T-helper 2 cell (primary cell): ENCODE results near the gene FOXP1.

Experiments
- DNase-seq, 5 experiments: peaks; one replicate each; pipeline versions ENCODE4 v3.0.0 to v3.0.0-alpha.2; 2012 to 2022

The FOXP1 gene

DNA sequence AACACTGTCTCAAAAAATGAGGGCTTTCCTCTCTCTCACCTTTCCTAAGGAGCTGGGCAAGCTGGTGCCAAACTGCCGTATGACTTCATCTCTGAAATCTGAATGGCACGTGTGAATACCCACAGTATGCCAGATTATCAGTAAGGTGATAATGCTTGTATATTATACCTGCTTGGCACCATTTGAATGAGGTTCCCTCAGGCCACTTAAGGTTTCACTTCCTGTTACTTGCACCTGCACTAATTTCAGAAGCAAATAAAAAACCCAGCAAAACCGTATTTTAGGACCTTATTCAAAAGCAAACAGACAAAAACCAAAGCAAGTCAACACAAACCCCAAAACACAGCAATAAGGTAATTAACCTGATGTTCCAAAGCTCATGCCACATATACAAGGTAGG, 19.7 kb downstream of the FOXP1 start:
- no peak for DNase-seq

DNA sequence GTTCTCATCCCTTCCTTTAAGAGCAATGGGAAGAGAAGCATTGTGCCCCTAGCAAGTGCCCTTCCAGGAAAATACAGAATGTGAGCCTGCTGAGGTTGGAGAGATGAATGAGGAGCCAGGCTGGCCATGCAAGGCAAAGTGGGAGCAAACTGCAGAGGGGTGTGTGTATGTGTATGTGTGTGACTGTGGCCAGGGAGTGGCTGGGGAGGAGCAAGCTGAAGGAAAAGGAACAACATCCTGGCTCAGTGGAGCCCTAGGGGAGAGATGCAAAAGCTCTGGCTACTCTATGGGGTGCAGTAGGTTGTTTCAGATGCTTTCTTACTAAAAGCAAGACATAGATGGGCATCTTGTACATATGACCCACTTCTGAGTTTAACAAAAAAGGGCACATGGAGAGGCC, 20.6 kb downstream of the FOXP1 start:
- no peak for DNase-seq

- no peak for DNase-seq
Observed at GRCh38 chr3:71560665-71561064, 22.9 kb downstream of the FOXP1 start.

GRCh38 chr3:71559578-71560162, 23.9 kb downstream of the FOXP1 start:
- no peak for DNase-seq

DNA sequence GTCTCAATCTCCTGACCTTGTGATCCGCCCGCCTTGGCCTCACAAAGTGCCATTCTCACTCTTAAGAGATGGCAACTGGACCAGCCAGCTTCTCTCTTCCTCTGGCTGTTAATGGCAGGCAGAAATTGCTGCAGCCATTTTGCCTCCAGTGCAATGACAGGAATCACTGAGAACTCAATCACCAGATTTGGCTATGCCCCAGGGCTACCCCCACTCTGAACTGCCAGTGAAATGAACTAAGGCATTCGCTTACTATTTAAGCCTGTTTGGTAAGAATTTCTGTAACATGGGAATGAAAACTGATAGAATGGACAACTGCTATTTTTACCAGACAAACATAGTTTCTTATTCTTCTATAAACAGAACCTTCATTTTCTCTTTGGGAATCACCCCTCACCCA, 24.5 kb downstream of the FOXP1 start:
- no peak for DNase-seq

- DNase-seq, result no peak
Observed at GRCh38 chr3:71554649-71555048, 28.9 kb downstream of the FOXP1 start.

DNA sequence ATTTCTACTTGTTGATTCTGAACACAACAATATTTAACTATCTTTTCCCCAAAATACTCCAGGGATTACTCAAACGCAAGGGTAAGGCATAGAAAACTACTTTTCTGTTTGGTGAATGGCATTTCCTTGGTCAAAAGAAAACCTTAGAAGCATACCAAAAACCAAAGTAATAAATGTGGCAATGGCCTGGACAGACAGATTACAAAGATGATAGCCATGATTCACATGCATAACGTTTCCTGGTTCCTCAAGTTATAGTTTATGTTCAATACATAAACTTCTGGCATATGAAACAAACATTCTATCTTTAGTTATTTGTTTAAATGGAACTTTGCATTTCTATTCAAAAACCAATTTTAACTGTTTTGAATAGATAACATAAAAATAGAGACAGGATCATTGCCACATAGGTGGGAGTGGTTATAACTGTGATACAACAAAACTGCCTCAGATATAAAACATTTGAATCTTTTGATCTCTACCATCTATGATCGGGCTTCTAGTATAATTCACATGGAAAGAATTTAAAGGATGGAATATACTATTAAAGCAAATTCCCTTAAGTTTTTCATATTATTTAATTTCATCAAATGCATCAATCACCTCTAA, 32.1 kb downstream of the FOXP1 start:
- no peak for DNase-seq

GRCh38 chr3:71549951-71550350, 33.6 kb downstream of the FOXP1 start:
- no peak for DNase-seq

GRCh38 chr3:71548705-71549384, 34.7 kb downstream of the FOXP1 start:
- DNase-seq, result no peak

GRCh38 chr3:71547249-71548198, 36.0 kb downstream of the FOXP1 start:
- DNase-seq, result no peak

GRCh38 chr3:71546821-71547220, 36.7 kb downstream of the FOXP1 start:
- DNase-seq, result no peak

DNA sequence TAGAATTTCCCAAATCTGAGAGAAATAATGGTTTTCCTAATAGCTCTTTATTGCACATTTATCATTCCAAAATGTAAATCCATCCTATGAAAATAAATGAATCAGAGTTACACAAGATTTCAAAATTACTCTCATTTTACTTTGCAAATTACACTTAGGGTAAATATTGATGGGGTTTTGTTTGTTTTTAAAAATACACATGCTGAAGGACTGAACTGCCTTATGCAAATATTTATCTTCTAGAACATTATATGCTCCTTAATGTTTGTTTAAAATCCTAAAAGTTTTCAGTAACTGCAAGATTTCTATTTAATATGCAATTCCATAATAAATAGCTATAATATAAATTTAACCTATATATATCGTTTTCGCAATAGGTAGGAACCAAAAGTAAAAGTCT, 38.2 kb downstream of the FOXP1 start:
- no peak for DNase-seq

DNA sequence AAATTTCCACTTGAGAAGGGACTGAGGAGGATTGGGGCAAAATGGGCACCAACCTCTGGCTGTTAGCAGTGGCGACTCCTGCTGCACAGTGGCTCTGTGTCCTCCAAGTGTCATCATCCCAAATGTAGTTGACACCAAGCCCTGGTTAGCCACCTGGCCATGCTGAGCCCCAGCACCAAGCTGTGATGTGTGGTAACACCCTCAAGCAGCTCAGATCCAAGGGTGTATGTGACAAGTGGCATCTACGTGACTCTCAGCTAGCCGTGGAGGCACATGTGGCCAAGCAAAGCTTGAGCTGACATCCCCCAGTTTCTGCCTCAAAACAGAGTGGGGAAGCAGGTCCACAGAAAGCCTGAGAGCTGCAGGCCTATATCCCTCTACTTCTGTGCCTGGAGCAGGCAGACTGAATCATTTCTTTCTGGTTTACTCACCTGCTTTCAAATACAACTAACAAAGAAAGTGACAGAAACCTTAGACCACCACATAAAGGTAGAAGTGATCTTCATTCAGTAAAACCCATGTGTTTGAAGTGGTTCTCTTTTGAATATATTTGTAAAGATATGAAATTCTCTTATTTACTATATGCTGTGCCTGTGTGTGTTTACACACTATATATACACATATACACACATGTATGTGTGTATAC, 40.0 kb downstream of the FOXP1 start:
- no peak for DNase-seq

DNA sequence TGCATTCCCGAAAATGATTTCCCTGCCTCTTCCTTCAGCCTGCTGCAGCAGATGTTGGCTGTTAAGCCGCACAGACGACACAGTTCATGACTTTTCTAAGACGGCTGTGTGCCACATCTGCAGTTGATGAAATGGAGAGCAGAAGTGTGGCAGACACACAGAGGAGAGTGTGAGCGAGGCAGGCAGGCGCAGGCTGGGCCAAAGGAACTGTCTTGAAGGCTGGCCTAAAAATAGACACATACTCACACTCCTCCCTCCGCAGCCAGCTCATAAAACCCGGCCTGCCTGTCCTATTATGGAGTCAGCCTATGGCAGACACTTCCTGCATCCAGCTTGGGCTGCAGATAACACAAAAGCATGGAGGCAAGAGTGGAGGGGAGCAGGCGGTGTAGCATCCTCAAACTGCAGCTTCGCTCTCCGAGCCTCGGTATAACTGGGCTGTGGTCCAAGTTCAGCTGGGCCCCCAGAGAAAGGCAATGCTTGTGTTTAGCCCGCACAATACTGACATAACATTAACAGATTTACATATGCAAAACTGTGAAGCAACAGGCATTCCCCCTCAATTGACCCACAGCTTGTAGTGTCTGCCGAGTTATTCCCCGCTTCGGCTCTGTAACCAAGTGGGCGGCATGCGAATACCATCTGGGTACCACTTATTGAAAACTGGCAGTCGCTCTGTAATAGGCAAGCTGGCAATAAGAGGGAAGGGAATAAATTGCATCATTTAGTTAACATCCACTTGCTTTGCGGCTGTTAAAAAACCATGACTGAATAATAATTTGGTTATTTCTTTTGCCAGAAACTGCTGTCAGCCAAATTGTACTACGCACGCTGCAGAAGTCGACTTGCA, 40.8 kb downstream of the FOXP1 start:
- no peak for DNase-seq

DNA sequence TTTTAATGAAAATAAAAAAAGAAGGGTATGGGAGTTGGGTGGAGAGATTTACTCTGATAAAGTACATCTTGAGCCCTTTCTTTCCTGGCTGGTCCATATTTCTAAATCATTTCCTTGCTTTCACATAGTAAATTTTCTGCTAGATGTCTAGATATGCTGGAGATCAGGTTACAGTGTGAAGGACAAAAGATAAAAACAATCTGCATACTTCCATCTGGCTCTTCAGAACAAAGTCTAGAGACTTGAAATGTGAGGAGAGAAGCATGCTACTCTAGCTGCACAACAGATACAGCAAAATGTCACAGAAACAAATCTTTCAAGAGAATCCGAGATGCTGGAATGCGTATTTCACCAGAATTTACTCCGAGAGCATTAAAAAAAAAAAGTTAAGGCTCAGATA, 42.2 kb downstream of the FOXP1 start:
- no peak for DNase-seq

DNA sequence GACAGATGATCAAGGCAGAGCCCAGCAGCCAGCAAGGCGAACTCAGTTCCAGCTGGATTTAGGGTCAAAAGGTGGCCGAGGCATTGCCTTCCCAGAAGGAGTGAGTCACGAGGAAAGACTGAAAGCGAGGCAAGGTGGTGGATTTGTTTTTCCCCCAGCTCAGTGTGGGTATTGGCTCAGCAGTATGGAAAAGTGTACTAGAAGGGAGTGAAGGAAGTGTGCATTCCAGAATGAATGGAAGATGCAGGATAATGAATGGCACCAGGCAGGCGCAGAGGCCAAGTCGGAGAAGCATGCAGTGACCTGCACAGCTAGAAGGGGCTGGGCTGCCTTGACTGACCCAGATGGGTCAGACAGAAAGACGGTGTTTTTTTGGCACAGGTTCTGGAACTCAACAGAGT, 46.3 kb downstream of the FOXP1 start:
- no peak for DNase-seq

GRCh38 chr3:71536376-71536965, 47.1 kb downstream of the FOXP1 start:
- DNase-seq, result peak in 1 of 5 experiments; percentile 31

- DNase-seq, result no peak
Observed at GRCh38 chr3:71533588-71533987, 49.9 kb downstream of the FOXP1 start.

GRCh38 chr3:71532639-71533395, 50.7 kb downstream of the FOXP1 start:
- peak in 1 of 5 experiments; percentile 6 for DNase-seq

- no peak for DNase-seq
Observed at GRCh38 chr3:71530903-71531530, 52.5 kb downstream of the FOXP1 start.
